ENCODE data around the gene FBXW4. TPM values are rescaled to one million over a fixed set of nuclear protein-coding genes. Genes with fewer than 3 reads are reported as not detected.

FBXW4 gene
- total RNA-seq, 2 donors from 2014 or later = 33.5 to 40.5 TPM

- no peak for TF ChIP-seq CTCF (IDR thresholded peaks at IDR 0.05)
- no peak for TF ChIP-seq POLR2A (IDR thresholded peaks at IDR 0.05)
- intact Hi-C loops (cut with DNase I) = no loop called here
- DNase-seq (peak in 1 of 4 donors; percentile 5), ATAC-seq (no peak)
- Histone ChIP-seq H3K4me3 (no peak overlapping the region), H3K36me3 (replicated peaks in 1 of 2; ENCODE audit: insufficient read depth in 1 of 2, low read depth in 2 of 2) (no peaks in the 10 kb centered on the region), H3K27me3 (no peaks in the 10 kb centered on the region), H3K4me1 (peaks cover 4% of the 10 kb centered on the region), H3K27ac (no peak overlapping the region), H3K9me3 (peaks cover 0 to 9% (median 0%) of the 10 kb centered on the region in 3 donors)
- WGBS, 2 donors = 75 to 84% methylated on average over 4 to 6 of the region's 7 CpGs
Measured at GRCh38 chr10:101575580-101576210, 119.3 kb downstream of the FBXW4 start.

- ATAC-seq (no peak), DNase-seq (peak in 1 of 4 donors; percentile 6)
- no peaks in the 10 kb centered on the region for H3K27me3 ChIP-seq
- H3K27ac ChIP-seq = no peak overlapping the region
- H3K4me3 ChIP-seq = no peak overlapping the region
- intact Hi-C loops (cut with DNase I) = no loop called here
- TF ChIP-seq CTCF (IDR thresholded peaks at IDR 0.05) (no peak), POLR2A (IDR thresholded peaks at IDR 0.05) (no peak)
- peaks cover 10% of the 10 kb centered on the region for H3K4me1 ChIP-seq
- 84% methylated on average over 3 of the region's 3 CpGs; no CpG with 5 or more reads in 1 of the 2 donors for WGBS, 2 donors
- peaks cover 0 to 9% (median 0%) of the 10 kb centered on the region in 3 donors for H3K9me3 ChIP-seq
- no peaks in the 10 kb centered on the region for H3K36me3 ChIP-seq (replicated peaks in 1 of 2; ENCODE audit: insufficient read depth in 1 of 2, low read depth in 2 of 2)
Measured at GRCh38 chr10:101575091-101575490, 119.9 kb downstream of the FBXW4 start.

GRCh38 chr10:101573885-101574753 lies 120.9 kb downstream of the FBXW4 start:
- Histone ChIP-seq H3K27ac (no peak overlapping the region), H3K4me3 (no peak overlapping the region), H3K9me3 (peaks cover 0 to 9% (median 0%) of the 10 kb centered on the region in 3 donors), H3K36me3 (replicated peaks in 1 of 2; ENCODE audit: insufficient read depth in 1 of 2, low read depth in 2 of 2) (no peaks in the 10 kb centered on the region), H3K27me3 (peaks cover 0 to 8% of the 10 kb centered on the region in 2 donors), H3K4me1 (peaks cover 19% of the 10 kb centered on the region)
- intact Hi-C loops (cut with DNase I) = no loop called here
- ATAC-seq = no peak
- TF ChIP-seq POLR2A (IDR thresholded peaks at IDR 0.05) (no peak), CTCF (IDR thresholded peaks at IDR 0.05) (no peak)
- DNase-seq = peak in 1 of 4 donors; percentile 7
- WGBS, 2 donors = 89 to 92% methylated on average over 25 of the region's 25 CpGs

- Histone ChIP-seq H3K9me3 (peaks cover 0 to 9% (median 0%) of the 10 kb centered on the region in 3 donors), H3K36me3 (replicated peaks in 1 of 2; ENCODE audit: insufficient read depth in 1 of 2, low read depth in 2 of 2) (no peaks in the 10 kb centered on the region), H3K4me1 (peaks cover 19% of the 10 kb centered on the region), H3K27me3 (peaks cover 0 to 12% of the 10 kb centered on the region in 2 donors), H3K27ac (no peak overlapping the region), H3K4me3 (no peak overlapping the region)
- WGBS, 2 donors = 83 to 90% methylated on average over 1 to 2 of the region's 2 CpGs
- peak in 1 of 4 donors; percentile 5 for DNase-seq
- TF ChIP-seq CTCF (IDR thresholded peaks at IDR 0.05) = no peak
- no peak for ATAC-seq
- intact Hi-C loops (cut with DNase I) = no loop called here
Measured at GRCh38 chr10:101572785-101573184, 122.2 kb downstream of the FBXW4 start.
